ENCODE data around the gene PTX4. TPM values are rescaled to one million over a fixed set of nuclear protein-coding genes. Genes with fewer than 3 reads are reported as not detected.

Gene PTX4
- total and polyA plus RNA-seq, 2 experiments from 2014 or later, result not detected

- Mint-ChIP-seq H3K4me3 (no peak overlapping the region), H3K36me3 (ENCODE audit: low read depth) (peaks cover 11% of the 10 kb centered on the region; the same call in 2 of the 3 replicates), H3K27me3 (ENCODE audit: insufficient read depth, low read depth, poor library complexity) (peaks cover 16% of the 10 kb centered on the region), H3K9me3 (no peaks in the 10 kb centered on the region), H3K4me1 (peaks cover 6% of the 10 kb centered on the region; the same call in 2 of the 3 replicates), H3K27ac (no peak overlapping the region)
- 0 out of 2 replicates have a peak, but pooled peaks cover 6% of the 10 kb centered on the region for H3F3A ChIP-seq (replicated peaks; ENCODE audit: low read depth)
- H2AFZ ChIP-seq, result no peak overlapping the region
- ATAC-seq (no peak), DNase-seq (ENCODE audit: low spot score) (peak; percentile 46)
- H3K4me2 ChIP-seq, result no peak overlapping the region
- no peaks in the 10 kb centered on the region for H4K20me1 ChIP-seq (replicated peaks; ENCODE audit: insufficient read depth)
- peaks cover 3% of the 10 kb centered on the region; the same call in 1 of the 2 replicates for H3K79me2 ChIP-seq (replicated peaks; ENCODE audit: insufficient read depth)
- TF ChIP-seq CTCF (conservative IDR thresholded peaks at IDR 0.05; ENCODE audit: low read depth in 2 of 2) (peak in 1 of 2 experiments; percentile 20; a peak in 1 of 4 replicates), REST (IDR thresholded peaks at IDR 0.05; ENCODE audit: unreplicated experiment) (no peak), ZNF331 (CRISPR knock-in tag; IDR thresholded peaks at IDR 0.05; ENCODE audit: low read depth) (no peak)
- no peak overlapping the region for H3K4me3 ChIP-seq
- no peaks in the 10 kb centered on the region for H3K36me3 ChIP-seq (ENCODE audit: insufficient read depth)
- H3K9me2 ChIP-seq (ENCODE audit: insufficient read depth), result no peaks in the 10 kb centered on the region
- H3K4me1 ChIP-seq (ENCODE audit: insufficient read depth), result 0 out of 2 replicates have a peak, but pooled peaks cover 4% of the 10 kb centered on the region
- no peaks in the 10 kb centered on the region for H3K27me3 ChIP-seq (ENCODE audit: insufficient read depth)
- no peak overlapping the region for H3K27ac ChIP-seq (ENCODE audit: low read depth)
Measured at GRCh38 chr16:1491327-1491726, 2.6 kb upstream of the PTX4 start.

- Mint-ChIP-seq H3K9me3 (peaks cover 2% of the 10 kb centered on the region; the same call in 1 of the 3 replicates), H3K27ac (no peak overlapping the region), H3K4me3 (no peak overlapping the region), H3K4me1 (peaks cover 6% of the 10 kb centered on the region; the same call in 2 of the 3 replicates), H3K27me3 (ENCODE audit: insufficient read depth, low read depth, poor library complexity) (peaks cover 22% of the 10 kb centered on the region), H3K36me3 (ENCODE audit: low read depth) (0 out of 3 replicates have a peak, but pooled peaks cover under 1% of the 10 kb centered on the region)
- Histone ChIP-seq H3K4me3 (no peak overlapping the region), H3K4me1 (ENCODE audit: insufficient read depth) (0 out of 2 replicates have a peak, but pooled peaks cover 4% of the 10 kb centered on the region), H2AFZ (no peak overlapping the region), H3K79me2 (replicated peaks; ENCODE audit: insufficient read depth) (peaks cover 3% of the 10 kb centered on the region; the same call in 1 of the 2 replicates), H3K4me2 (no peak overlapping the region), H3F3A (replicated peaks; ENCODE audit: low read depth) (0 out of 2 replicates have a peak, but pooled peaks cover 6% of the 10 kb centered on the region), H3K27me3 (ENCODE audit: insufficient read depth) (no peaks in the 10 kb centered on the region), H3K9me2 (ENCODE audit: insufficient read depth) (no peaks in the 10 kb centered on the region), H3K36me3 (ENCODE audit: insufficient read depth) (no peaks in the 10 kb centered on the region), H4K20me1 (replicated peaks; ENCODE audit: insufficient read depth) (no peaks in the 10 kb centered on the region), H3K27ac (ENCODE audit: low read depth) (no peak overlapping the region)
- DNase-seq (ENCODE audit: low spot score) (no peak), ATAC-seq (no peak)
- no peak for TF ChIP-seq POLR2AphosphoS5 (IDR thresholded peaks at IDR 0.05; ENCODE audit: low read depth)
- TF ChIP-seq NANOG (IDR thresholded peaks at IDR 0.05; ENCODE audit: borderline replicate concordance), result no peak
- TF ChIP-seq STAT1 (IDR thresholded peaks at IDR 0.05; ENCODE audit: unreplicated experiment), result no peak
- TF ChIP-seq EZH2phosphoT487 (IDR thresholded peaks at IDR 0.05; ENCODE audit: unreplicated experiment), result no peak
Measured at GRCh38 chr16:1489077-1489476, 333 bp upstream of the PTX4 start.
